HG02798 (cell line): ENCODE results near the gene FKBP8.

Experiments used
- ATAC-seq: cut with Tn5 transposase; IDR thresholded peaks from one replicate; pipeline ENCODE4 v1.9.1; 2021; ENCODE audit warnings: mild to moderate bottlenecking; ENCODE audit not compliant: unreplicated experiment, poor library complexity

Gene FKBP8

DNA sequence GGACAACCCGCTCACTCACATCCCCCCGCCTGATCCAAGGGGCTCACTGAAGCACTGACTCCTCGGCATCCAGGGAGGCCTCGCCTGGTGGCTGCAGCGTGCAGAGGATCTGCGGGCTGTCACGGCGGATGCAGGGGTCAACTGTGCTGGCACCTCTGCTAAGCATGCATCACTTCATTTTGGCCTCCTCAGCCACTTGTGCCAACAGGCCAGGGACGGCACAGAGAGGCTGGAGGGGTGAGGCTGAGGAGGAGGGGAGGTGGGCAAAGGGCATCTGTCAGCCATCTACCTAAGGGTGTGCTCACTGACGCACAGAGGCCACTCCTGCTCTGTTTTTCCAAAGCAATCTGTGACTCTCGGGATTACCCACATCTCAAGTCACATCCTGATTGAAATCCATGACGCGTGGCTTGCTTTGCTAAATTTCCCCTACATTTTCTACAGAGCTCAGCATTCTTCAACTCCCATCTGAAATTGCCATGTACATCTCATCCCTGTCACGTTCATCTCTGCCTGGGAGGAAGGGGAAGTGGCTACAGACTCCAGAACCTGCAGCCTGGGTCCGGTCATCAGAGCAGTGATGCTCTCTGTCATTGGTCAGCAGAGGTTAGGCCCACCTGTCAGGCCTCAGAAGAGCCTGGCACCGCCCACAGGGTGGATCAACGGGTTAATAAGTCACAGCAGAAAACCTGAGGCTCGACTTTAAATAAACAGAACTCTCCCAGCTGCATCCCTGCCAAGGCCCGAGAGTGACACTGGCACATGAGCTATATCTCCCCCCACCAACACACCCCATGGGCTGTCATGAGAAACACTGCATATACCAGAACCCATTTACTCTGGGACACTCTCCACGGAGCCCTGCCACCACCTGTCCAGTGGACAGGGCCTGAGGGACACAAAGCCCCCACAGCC lies 39.1 kb downstream of the FKBP8 start:
- no peak for ATAC-seq

- no peak for ATAC-seq
Measured at GRCh38 chr19:18503337-18503970, 39.9 kb downstream of the FKBP8 start.

DNA sequence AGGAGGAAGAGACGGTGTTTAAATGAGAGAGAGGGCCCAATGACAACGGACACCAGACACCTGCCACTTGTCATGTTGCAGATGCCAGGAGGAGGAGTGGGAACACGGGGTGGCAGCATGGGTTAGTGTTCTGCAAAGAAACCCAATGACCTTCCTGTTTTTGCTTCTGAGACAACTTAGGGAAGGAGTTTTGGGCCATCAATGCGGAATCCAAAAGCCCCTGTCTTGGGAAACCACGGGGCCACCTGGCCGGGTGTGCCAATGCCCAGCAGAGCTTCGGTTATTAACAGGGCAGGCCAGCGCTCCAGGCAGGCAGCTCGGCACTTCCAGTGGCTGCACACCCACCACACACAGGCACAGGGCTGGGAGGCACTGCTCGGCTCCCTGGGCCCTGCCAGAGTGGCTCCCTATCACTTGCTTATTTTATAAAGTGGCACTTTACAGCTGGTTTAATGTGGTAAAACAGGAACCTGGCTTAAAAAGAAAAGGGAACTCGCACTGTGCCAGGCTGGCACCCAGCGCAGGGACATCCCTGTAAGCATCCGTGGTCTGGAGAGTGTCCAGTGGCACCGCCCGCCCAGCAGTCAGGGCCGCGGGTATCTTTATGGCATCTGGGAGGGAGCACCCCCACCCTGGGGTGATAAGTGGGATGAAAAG lies 40.6 kb downstream of the FKBP8 start:
- ATAC-seq, result no peak

DNA sequence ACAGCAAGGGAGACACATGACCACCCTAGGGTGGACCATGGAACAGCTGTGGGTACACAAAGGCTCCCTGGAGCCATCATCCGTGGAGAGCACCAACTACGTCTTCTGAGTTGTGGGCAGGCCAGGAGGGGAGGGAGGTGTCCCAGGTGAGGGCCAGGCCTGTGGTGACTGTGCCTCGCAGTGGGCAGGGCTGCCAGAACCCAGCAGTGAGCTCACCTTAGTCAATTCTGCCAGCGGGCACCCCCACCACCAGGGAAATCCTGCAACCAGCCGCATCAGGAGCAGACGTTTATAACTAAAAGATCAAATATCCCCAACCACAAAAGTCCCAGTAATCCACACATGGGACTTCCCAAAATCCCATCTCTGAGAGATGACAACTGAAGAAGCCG lies 41.1 kb downstream of the FKBP8 start:
- ATAC-seq, result no peak

- no peak for ATAC-seq
Measured at GRCh38 chr19:18501832-18502231, 41.5 kb downstream of the FKBP8 start.

DNA sequence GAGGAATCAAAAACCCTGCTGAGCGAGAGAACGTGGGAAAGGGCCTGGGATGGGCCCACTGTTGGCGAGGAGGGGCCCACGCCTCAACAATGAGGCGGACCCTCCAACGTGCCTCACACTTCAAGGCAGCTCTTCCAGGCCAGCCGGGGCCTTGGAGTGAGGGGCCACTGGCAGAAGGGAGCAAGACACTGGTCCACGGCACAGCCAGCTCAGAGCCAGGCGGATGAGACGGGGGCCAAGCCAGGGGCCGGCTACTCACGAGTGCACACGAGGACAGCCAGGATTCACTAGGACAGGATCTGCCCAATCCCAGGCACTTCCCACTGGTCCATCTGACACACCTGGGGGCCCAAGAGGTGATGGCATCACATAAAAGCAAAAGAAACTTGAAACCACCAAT lies 42.0 kb downstream of the FKBP8 start:
- no peak for ATAC-seq

DNA sequence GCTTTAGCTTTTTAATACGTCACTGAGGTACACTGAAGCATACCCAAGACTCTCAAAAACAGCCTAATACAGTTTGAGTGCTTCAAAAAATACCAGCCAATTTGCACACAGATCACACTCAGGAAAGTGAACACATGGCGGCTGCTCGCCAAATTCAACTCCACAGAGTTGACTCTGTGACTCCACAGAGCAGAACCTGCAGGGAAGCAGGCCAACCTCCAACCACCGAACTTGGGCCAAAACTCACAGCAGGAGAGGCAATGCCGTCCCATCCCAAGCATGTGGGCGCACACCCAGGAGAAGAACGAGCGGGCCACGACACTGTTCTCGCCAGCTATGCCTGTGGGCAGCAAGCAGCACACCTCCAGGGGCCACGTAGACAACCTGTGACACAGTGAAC lies 42.6 kb downstream of the FKBP8 start:
- ATAC-seq, result no peak

GRCh38 chr19:18500376-18500775 lies 43.0 kb downstream of the FKBP8 start:
- ATAC-seq, result no peak

- ATAC-seq, result no peak
Measured at GRCh38 chr19:18499055-18499775, 44.2 kb downstream of the FKBP8 start.

- ATAC-seq, result no peak
Measured at GRCh38 chr19:18496980-18497256, 46.5 kb downstream of the FKBP8 start.

DNA sequence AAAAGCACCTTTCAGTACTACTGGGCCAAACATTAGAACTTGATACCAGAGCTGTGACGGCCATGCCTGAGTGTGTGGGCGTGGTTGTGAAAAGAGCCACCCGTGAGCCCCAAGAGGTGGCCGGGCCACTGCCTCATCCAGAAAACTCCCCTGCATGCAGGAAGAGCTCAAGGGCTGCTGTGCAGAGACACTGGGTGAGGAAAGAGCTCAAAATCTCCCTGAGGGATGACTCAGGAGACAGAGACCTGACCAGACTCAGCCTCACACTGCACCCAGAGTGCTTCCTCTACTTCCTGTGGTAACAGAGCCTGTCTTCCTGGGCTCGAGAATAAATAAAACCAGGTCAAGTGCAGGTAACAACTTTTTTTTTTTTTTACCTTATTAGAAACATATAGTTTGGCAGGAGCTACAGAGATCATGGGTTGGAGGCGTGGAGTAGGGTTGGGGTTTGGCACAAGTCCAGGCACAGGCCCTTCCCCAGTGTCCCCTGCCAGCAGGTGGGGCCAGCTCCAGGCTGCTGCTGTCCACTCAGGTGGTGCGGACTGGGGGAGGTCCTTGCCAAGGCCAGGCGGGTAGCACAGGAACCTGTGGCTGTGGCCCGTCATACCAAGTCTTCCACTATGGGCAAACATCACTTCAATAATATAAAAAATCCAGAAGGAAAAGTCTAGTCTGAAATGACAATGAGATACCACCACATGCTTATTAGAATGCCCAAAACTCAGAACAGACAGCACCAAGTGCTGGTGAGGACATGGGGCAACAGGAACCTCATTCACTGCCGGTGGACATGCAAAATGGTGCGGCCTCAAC lies 47.0 kb downstream of the FKBP8 start:
- no peak for ATAC-seq

DNA sequence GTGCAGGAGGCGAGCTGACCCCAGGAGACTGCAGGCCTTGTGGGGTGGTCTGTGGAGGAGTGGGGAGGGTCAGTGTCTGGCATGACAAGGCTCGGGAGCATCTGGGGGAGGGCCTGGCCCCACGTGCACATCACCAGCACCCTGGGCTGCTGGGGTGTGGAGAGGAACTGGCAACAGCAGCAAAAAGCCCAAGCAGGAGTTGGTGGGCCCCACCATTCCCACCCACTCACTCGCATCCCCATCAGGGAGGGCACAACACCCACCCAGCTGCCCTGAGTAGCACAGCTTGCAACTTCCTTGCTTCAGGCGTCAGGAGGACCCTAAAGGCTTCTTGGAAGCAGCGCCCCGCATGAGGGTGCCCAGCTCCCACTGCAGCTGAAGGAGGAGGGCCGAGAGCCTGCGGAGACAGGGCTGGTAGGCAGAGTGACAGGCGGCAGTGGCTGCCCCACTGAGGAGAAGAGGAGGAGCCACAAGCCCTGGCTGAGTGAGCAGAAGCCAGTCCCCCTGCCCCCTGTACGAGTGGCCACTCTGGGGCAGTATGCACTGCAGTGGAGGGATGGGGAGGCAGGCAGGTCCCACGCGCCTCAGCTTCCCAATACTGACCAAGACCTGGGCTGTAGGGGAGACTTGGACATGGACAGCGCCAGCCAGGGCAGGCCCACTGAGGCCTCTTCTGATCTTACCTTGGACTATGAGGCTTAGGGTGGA lies 48.0 kb downstream of the FKBP8 start:
- no peak for ATAC-seq

GRCh38 chr19:18494267-18494607 lies 49.1 kb downstream of the FKBP8 start:
- ATAC-seq, result no peak

DNA sequence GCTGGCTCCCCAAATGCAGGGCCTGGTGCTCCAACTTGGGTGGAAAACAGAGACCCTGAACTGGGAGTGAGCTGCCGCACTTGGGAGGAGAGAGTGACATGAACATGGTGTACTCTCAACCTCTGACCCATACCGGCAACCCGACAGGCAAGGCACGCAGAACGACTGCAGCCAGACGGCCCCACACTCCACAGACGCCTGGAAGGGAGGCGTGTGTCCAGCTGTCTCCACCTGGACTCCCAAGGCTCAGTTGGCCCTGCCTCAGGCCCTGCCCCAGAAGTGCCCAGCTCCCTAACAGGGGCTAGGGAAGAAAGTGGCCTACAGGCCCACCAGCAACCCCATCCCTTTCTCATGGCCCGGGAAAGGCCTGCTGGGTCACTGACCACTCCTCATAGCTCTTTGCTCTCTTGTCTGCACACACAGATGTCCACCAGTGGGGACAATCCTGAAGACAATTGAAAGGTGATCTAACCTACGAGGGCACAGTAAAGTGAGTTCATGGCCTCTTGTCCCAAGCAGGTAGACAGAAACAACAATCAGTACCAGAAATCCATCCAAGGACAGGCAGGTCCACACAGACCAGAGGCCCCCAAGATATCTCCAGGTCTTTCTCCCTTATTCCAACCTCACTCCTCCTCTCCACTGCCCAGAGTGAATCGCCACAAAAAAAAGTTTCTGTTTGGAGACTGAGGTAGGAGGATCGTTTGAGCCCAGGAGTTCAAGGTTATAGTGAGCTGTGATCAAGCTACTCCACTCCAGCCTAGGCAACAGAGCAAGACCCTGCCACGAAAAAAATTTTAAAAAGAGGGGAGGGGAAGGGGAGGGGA lies 49.7 kb downstream of the FKBP8 start:
- no peak for ATAC-seq

- no peak for ATAC-seq
Measured at GRCh38 chr19:18491995-18492953, 51.1 kb downstream of the FKBP8 start.

- no peak for ATAC-seq
Measured at GRCh38 chr19:18490728-18491127, 52.6 kb downstream of the FKBP8 start.

DNA sequence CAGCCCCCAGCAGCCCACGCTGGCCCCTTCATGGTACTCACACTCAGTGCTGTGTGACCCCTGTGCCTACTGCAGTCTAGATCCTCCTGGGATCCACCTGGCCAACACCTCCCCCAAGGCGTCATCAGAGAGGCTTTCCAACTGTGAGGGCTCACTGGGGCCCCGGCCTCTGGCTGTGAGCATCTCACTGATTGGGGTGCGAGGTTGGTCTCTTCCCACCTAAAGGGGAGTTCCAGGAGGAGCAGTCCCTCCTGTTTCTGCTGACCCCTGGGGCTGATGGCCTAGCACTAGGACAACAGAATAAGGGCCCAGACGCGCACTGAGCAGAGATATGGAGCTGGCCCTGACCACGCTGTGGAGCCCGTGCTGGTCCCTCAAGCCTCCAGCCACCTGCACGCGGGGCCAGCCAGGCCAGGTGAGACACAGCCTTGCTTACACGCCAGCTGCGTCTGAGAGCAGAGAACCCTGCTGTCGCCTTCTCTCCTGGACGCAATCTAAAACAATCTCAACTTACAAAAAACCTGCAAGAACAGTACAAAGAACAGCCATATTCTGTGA lies 53.7 kb downstream of the FKBP8 start:
- no peak for ATAC-seq
